A549 (cell line): Measurements from ENCODE around the gene CELF2. TPM values are rescaled to one million over a fixed set of nuclear protein-coding genes. Genes with fewer than 3 reads are reported as not detected.

Source experiments
- ATAC-seq, 2 experiments: fragments of 200-7000 bp in 1 of 2; fragments of >200 bp in 1 of 2; cut with Nextera tagmentation in 1 of 2; cut with Tn5 transposase in 1 of 2; 3 replicates each; pipeline versions ENCODE4 v1.8.0 to v1.9.1; 2018 to 2020; ENCODE audit warnings: mild to moderate bottlenecking in 1 of 2, moderate library complexity in 1 of 2
- CTCF ChIA-PET: fragments of 300-600 bp; sonication (Branson Sonifier 250); formaldehyde crosslinking; extraction: SDS; loops from one replicate; lab custom pipeline; 2021; ENCODE audit warnings: antibody characterized with exemption, inconsistent platforms; lab: Yijun Ruan, JAX
- POLR2A ChIA-PET: fragments of 350-600 bp; formaldehyde crosslinking; extraction: SDS; loops from one replicate; lab custom pipeline; 2021; ENCODE audit warnings: antibody characterized with exemption, inconsistent platforms; lab: Yijun Ruan, JAX
- DNase-seq, 2 experiments: peaks; one replicate each; pipeline versions ENCODE4 v3.0.0 to v3.0.0-alpha.2; 2011 to 2016; ENCODE audit warnings: low read depth in 1 of 2, low spot score in 1 of 2
- FAIRE-seq: peaks from 2 replicates; lab custom pipeline; 2011; peaks lifted over from hg19 to GRCh38; lab: Jason Lieb, UNC
- H3K27ac ChIP-seq, 2 experiments: fragments of >200 bp; sonication (Bioruptor Twin); formaldehyde crosslinking; 3 replicates each; pipeline ENCODE4 v1.5.1; 2016 to 2017
- H3K4me1 ChIP-seq: fragments of >200 bp; sonication (Bioruptor Twin); formaldehyde crosslinking; 3 replicates; pipeline ENCODE4 v1.6.1; 2016
- H3K4me2 ChIP-seq: fragments of >200 bp; sonication (Bioruptor Twin); formaldehyde crosslinking; 3 replicates; pipeline ENCODE4 v1.6.1; 2016
- H3K4me3 ChIP-seq: fragments of >200 bp; sonication (Bioruptor Twin); formaldehyde crosslinking; 3 replicates; pipeline ENCODE4 v1.5.1; 2016
- H3K9me3 ChIP-seq: fragments of >200 bp; sonication (Bioruptor Twin); formaldehyde crosslinking; 3 replicates; pipeline ENCODE4 v1.6.1; 2016
- BHLHE40 ChIP-seq: IDR thresholded peaks from 2 replicates; pipeline ENCODE4 v1.6.1; 2012; ENCODE audit warnings: low read depth, low read length, inconsistent platforms
- CEBPB ChIP-seq, 2 experiments: fragments of >200 bp in 1 of 2; sonication (Bioruptor Twin) in 1 of 2; formaldehyde crosslinking in 1 of 2; IDR thresholded peaks; 2 replicates each; pipeline ENCODE4 v1.6.1; 2012 to 2016
- CHD2 ChIP-seq: fragments of 150-350 bp; IDR thresholded peaks from 2 replicates; pipeline ENCODE4 v1.6.1; 2014; ENCODE audit warnings: low read length; ENCODE audit not compliant: partially characterized antibody
- FOSB ChIP-seq: fragments of 250-450 bp; sonication (Bioruptor Pico); IDR thresholded peaks from 2 replicates; pipeline ENCODE4 v1.5.0; 2020; ENCODE audit warnings: mild to moderate bottlenecking, moderate library complexity
- HDAC2 ChIP-seq: fragments of 200-600 bp; sonication (generic); IDR thresholded peaks from 2 replicates; pipeline ENCODE4 v1.6.1; 2016
- HEYL ChIP-seq: fragments of 250-450 bp; sonication (Bioruptor Pico); IDR thresholded peaks from 2 replicates; pipeline ENCODE4 v1.8.0; 2021; ENCODE audit warnings: mild to moderate bottlenecking, moderate library complexity
- HOXB5 ChIP-seq: fragments of 250-450 bp; sonication (Bioruptor Pico); IDR thresholded peaks from 2 replicates; pipeline ENCODE4 v1.5.0; 2020; ENCODE audit warnings: mild to moderate bottlenecking, moderate library complexity
- JUNB ChIP-seq: fragments of >200 bp; sonication (Bioruptor Twin); formaldehyde crosslinking; IDR thresholded peaks from 2 replicates; pipeline ENCODE4 v1.6.1; 2016
- KDM1A ChIP-seq: fragments of 200-600 bp; sonication (generic); IDR thresholded peaks from 2 replicates; pipeline ENCODE4 v1.6.1; 2016; ENCODE audit warnings: low read depth, mild to moderate bottlenecking
- MAZ ChIP-seq: fragments of 150-350 bp; IDR thresholded peaks from 2 replicates; pipeline ENCODE4 v1.6.1; 2014; ENCODE audit warnings: antibody characterized with exemption, low read depth, low read length, borderline replicate concordance
- NFE2L2 ChIP-seq: fragments of 150-350 bp; conservative IDR thresholded peaks from 2 replicates; pipeline ENCODE4 v1.6.1; 2014; ENCODE audit warnings: low read length
- NPAS2 ChIP-seq: fragments of 250-450 bp; sonication (Bioruptor Pico); IDR thresholded peaks from 2 replicates; pipeline ENCODE4 v1.8.0; 2022; ENCODE audit warnings: mild to moderate bottlenecking, moderate library complexity, borderline replicate concordance
- PHF8 ChIP-seq: fragments of 200-600 bp; sonication (generic); IDR thresholded peaks from 2 replicates; pipeline ENCODE4 v1.6.1; 2016; ENCODE audit warnings: low read depth, mild to moderate bottlenecking, antibody characterized with exemption, moderate library complexity, borderline replicate concordance
- POLR2A ChIP-seq: IDR thresholded peaks from 2 replicates; pipeline ENCODE4 v1.6.1; 2012; ENCODE audit warnings: mild to moderate bottlenecking, low read length
- POLR2AphosphoS2 ChIP-seq: conservative IDR thresholded peaks from 2 replicates; pipeline ENCODE4 v1.6.1; 2012; ENCODE audit warnings: low read length, improper control_type of control experiment, inconsistent platforms
- RAD21 ChIP-seq, 2 experiments: fragments of >200 bp in 1 of 2; sonication (Bioruptor Twin) in 1 of 2; formaldehyde crosslinking in 1 of 2; IDR thresholded peaks in 1 of 2; conservative IDR thresholded peaks in 1 of 2; 2 replicates in 1 of 2; 3 replicates in 1 of 2; pipeline ENCODE4 v1.6.1; 2012 to 2018; ENCODE audit warnings: inconsistent platforms in 1 of 2
- RFX5 ChIP-seq: fragments of 450-650 bp; IDR thresholded peaks from 2 replicates; pipeline ENCODE4 v1.7.1; 2014; ENCODE audit warnings: antibody characterized with exemption, mild to moderate bottlenecking, moderate library complexity
- RNF2 ChIP-seq: fragments of 200-600 bp; sonication (generic); IDR thresholded peaks from 2 replicates; pipeline ENCODE4 v1.6.1; 2016; ENCODE audit warnings: low read depth, mild to moderate bottlenecking, antibody characterized with exemption, moderate library complexity, borderline replicate concordance
- TFCP2L1 ChIP-seq: fragments of 250-450 bp; sonication (Bioruptor Pico); IDR thresholded peaks from 2 replicates; pipeline ENCODE4 v1.5.0; 2021; ENCODE audit warnings: mild to moderate bottlenecking
- WGBS: methylation state at CpG from one replicate; pipeline ENCODE4 v1.1.6; 2017; ENCODE audit errors: missing lambda C conversion rate; 5-methylcytosine and 5-hydroxymethylcytosine counted together
- polyA plus RNA-seq, 4 experiments: library from polyadenylated mRNA; depleted of rRNA in 3 of 4; stranded (reverse); fragments of >200 nt; fragmentation: RNase III in 1 of 4; extraction: RNeasy Plus Mini Kit Qiagen cat#74134 plus additional on column Dnase treatment in 1 of 4; gene quantifications; 2 replicates in 3 of 4; 3 replicates in 1 of 4; pipeline ENCODE4 v1.2.3, GENCODE V29; 2011 to 2017
- TF ChIP-seq, protein P1 (sequence below): fragments of 200-600 bp; sonication (generic); IDR thresholded peaks from 2 replicates; pipeline ENCODE4 v1.6.1; 2016; ENCODE audit warnings: antibody characterized with exemption, mild to moderate bottlenecking, moderate library complexity
- TF ChIP-seq, protein P2 (sequence below): fragments of 450-650 bp; IDR thresholded peaks from 2 replicates; pipeline ENCODE4 v1.6.1; 2014; ENCODE audit warnings: antibody characterized with exemption
- TF ChIP-seq, protein P3 (sequence below): fragments of >200 bp; sonication (Bioruptor Twin); formaldehyde crosslinking; IDR thresholded peaks from 3 replicates; pipeline ENCODE4 v1.5.1; 2016
- TF ChIP-seq, protein P4 (sequence below): IDR thresholded peaks from 2 replicates; pipeline ENCODE4 v1.6.1; 2012; ENCODE audit warnings: low read depth, borderline replicate concordance

CELF2 gene
- polyA plus RNA-seq, 2 of the 4 experiments (the other 2 are of a cell fraction), result 0.01 to 0.03 TPM

DNA sequence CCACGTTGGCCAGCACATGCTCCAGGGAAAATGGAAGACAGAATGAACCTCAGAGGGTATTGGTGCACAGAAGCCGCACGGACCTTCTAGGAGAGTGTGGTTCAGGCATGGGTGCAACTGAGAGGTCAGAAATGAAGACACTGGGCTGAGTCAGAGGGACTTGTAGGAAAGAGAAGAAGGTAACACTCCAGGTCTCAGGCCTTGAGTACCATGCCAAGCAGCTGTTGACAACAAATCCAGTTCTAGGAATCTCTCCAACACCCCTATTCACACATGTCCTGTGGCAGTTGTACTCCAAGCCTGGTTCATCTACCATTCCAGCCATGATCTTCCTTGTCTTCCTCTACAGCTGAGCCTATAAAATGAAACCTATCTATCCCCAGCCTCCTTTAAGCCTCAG, 342.2 kb downstream of the CELF2 start:
- ChIA-PET POLR2A (no interaction called here), CTCF (no interaction called here)
- no peak for ATAC-seq
- Histone ChIP-seq H3K27ac (no peak overlapping the region), H3K4me2 (no peak overlapping the region), H3K9me3 (no peaks in the 10 kb centered on the region), H3K4me3 (no peak overlapping the region), H3K4me1 (no peaks in the 10 kb centered on the region)
- WGBS, result 55% methylated on average over 3 of the region's 3 CpGs
- TF ChIP-seq RAD21 (conservative IDR thresholded peaks at IDR 0.05 in 1 of 2, IDR thresholded peaks at IDR 0.05 in 1 of 2) (no peak), RNF2 (no peak), HDAC2 (no peak)
- no peak for FAIRE-seq
- no peak for DNase-seq

DNA sequence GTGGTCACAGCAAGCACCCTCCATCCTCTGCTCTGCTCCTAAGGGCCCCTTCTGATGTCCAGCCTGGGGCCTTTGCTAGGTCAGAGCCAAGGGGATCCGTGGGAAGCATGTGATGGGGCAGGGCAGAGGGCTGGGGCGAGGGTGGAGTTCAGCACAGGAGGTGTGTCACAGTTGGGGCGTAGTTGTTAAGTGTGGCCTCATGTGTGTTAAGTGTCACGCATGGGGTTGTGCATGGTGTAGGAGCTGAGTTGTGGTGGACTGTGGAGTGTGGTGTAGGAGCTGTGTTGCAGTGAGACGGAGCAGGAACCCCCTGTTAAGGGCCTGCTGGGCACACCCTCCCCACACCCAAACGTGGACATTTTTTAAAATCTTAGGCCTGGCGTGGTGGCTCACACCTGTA, 345.8 kb downstream of the CELF2 start:
- TF ChIP-seq, protein P1, sequence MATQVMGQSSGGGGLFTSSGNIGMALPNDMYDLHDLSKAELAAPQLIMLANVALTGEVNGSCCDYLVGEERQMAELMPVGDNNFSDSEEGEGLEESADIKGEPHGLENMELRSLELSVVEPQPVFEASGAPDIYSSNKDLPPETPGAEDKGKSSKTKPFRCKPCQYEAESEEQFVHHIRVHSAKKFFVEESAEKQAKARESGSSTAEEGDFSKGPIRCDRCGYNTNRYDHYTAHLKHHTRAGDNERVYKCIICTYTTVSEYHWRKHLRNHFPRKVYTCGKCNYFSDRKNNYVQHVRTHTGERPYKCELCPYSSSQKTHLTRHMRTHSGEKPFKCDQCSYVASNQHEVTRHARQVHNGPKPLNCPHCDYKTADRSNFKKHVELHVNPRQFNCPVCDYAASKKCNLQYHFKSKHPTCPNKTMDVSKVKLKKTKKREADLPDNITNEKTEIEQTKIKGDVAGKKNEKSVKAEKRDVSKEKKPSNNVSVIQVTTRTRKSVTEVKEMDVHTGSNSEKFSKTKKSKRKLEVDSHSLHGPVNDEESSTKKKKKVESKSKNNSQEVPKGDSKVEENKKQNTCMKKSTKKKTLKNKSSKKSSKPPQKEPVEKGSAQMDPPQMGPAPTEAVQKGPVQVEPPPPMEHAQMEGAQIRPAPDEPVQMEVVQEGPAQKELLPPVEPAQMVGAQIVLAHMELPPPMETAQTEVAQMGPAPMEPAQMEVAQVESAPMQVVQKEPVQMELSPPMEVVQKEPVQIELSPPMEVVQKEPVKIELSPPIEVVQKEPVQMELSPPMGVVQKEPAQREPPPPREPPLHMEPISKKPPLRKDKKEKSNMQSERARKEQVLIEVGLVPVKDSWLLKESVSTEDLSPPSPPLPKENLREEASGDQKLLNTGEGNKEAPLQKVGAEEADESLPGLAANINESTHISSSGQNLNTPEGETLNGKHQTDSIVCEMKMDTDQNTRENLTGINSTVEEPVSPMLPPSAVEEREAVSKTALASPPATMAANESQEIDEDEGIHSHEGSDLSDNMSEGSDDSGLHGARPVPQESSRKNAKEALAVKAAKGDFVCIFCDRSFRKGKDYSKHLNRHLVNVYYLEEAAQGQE, result no peak
- no peak for TF ChIP-seq NPAS2 (CRISPR knock-in tag)
- no peak for TF ChIP-seq POLR2A
- no peak for TF ChIP-seq KDM1A
- TF ChIP-seq, protein P2, sequence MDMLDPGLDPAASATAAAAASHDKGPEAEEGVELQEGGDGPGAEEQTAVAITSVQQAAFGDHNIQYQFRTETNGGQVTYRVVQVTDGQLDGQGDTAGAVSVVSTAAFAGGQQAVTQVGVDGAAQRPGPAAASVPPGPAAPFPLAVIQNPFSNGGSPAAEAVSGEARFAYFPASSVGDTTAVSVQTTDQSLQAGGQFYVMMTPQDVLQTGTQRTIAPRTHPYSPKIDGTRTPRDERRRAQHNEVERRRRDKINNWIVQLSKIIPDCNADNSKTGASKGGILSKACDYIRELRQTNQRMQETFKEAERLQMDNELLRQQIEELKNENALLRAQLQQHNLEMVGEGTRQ, result no peak
- no peak for TF ChIP-seq RFX5
- 50% methylated on average over 5 of the region's 7 CpGs for WGBS
- FAIRE-seq (no peak), ATAC-seq (no peak), DNase-seq (no peak)
- CTCF ChIA-PET, result no interaction called here
- H3K27ac ChIP-seq, result no peak overlapping the region
- no peak overlapping the region for H3K4me3 ChIP-seq
- no peak overlapping the region for H3K4me2 ChIP-seq
- no peaks in the 10 kb centered on the region for H3K4me1 ChIP-seq
- H3K9me3 ChIP-seq, result no peaks in the 10 kb centered on the region
- POLR2A ChIA-PET, result no interaction called here

DNA sequence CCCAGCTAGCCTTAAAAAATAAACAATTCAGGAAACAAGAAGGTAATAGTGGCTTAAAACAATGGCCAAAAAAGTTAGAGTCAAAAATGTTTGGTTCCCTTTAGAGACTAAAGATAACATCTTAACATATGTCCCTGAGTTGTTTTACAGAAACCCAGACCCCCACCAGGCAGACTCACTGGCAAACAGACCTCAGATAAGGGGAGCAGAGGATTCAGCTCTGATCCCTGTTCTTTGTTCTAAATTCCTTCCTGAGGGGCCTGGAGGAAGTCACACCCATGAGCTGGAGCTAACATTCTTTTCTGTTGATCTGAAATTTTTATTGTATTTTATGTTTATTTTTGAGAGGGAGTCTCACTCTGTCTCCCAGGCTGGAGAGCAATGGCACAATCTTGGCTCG, 346.6 kb downstream of the CELF2 start:
- H3K9me3 ChIP-seq, result no peaks in the 10 kb centered on the region
- ATAC-seq, result no peak
- FAIRE-seq, result no peak
- WGBS, result 19% methylated on average over 1 of the region's 1 CpG
- no peak overlapping the region for H3K4me3 ChIP-seq
- no peak for TF ChIP-seq BHLHE40
- TF ChIP-seq, protein P1, result no peak
- TF ChIP-seq PHF8, result no peak
- TF ChIP-seq, protein P3, sequence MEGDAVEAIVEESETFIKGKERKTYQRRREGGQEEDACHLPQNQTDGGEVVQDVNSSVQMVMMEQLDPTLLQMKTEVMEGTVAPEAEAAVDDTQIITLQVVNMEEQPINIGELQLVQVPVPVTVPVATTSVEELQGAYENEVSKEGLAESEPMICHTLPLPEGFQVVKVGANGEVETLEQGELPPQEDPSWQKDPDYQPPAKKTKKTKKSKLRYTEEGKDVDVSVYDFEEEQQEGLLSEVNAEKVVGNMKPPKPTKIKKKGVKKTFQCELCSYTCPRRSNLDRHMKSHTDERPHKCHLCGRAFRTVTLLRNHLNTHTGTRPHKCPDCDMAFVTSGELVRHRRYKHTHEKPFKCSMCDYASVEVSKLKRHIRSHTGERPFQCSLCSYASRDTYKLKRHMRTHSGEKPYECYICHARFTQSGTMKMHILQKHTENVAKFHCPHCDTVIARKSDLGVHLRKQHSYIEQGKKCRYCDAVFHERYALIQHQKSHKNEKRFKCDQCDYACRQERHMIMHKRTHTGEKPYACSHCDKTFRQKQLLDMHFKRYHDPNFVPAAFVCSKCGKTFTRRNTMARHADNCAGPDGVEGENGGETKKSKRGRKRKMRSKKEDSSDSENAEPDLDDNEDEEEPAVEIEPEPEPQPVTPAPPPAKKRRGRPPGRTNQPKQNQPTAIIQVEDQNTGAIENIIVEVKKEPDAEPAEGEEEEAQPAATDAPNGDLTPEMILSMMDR, result no peak
- no peak for TF ChIP-seq JUNB
- no peak for TF ChIP-seq MAZ
- no peak for TF ChIP-seq POLR2AphosphoS2
- TF ChIP-seq, protein P4, sequence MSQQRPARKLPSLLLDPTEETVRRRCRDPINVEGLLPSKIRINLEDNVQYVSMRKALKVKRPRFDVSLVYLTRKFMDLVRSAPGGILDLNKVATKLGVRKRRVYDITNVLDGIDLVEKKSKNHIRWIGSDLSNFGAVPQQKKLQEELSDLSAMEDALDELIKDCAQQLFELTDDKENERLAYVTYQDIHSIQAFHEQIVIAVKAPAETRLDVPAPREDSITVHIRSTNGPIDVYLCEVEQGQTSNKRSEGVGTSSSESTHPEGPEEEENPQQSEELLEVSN, result no peak
- no peak for TF ChIP-seq NPAS2 (CRISPR knock-in tag)
- TF ChIP-seq HOXB5, result no peak
- TF ChIP-seq NFE2L2, result no peak
- no peak for TF ChIP-seq CHD2
- TF ChIP-seq FOSB (CRISPR knock-in tag), result no peak
- no peak for TF ChIP-seq CEBPB (IDR thresholded peaks at IDR 0.05)
- no peak for TF ChIP-seq TFCP2L1 (CRISPR knock-in tag)
- no peak for TF ChIP-seq HEYL (CRISPR knock-in tag)
- DNase-seq, result no peak
- no peaks in the 10 kb centered on the region for H3K4me1 ChIP-seq
- no peak overlapping the region for H3K27ac ChIP-seq
- ChIA-PET CTCF (no interaction called here), POLR2A (no interaction called here)
- H3K4me2 ChIP-seq, result no peak overlapping the region
